UCSD-AML1 (cell line): ENCODE results near the gene COPZ2.
"Not testable (repeated sequence)": the region's sequence is repeated elsewhere in the genome, so short reads cannot be mapped to it uniquely, and the experiment has no call there.

Experiments used
- DNase-seq: peaks from one replicate; lab custom pipeline; 2025; ENCODE audit not compliant: unreplicated experiment; lab: John Stamatoyannopoulos, UW

The COPZ2 gene

DNA sequence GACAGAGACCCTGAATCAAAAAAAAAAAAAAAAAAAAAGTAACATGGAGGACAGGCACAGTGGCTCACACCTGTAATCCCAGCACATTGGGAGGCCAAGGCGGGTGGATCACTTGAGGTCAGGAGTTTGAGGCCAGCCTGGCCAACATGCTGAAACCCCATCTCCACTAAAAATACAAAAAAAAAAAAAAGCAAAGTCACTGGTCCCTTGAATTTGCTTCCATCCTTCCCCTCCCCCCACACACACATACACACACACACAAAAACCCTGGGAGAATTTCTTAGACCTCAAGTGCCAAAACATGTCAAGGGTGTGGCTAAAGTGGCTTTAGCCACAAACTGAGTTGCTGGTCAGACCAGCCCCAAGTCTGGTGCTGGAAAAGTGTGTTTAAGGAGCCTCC, 49.2 kb downstream of the COPZ2 start:
- not testable (repeated sequence) for DNase-seq

GRCh38 chr17:47987240-47987835, 50.3 kb downstream of the COPZ2 start:
- no peak for DNase-seq

- DNase-seq: no peak
Measured at GRCh38 chr17:47986520-47986919, 51.1 kb downstream of the COPZ2 start.

DNA sequence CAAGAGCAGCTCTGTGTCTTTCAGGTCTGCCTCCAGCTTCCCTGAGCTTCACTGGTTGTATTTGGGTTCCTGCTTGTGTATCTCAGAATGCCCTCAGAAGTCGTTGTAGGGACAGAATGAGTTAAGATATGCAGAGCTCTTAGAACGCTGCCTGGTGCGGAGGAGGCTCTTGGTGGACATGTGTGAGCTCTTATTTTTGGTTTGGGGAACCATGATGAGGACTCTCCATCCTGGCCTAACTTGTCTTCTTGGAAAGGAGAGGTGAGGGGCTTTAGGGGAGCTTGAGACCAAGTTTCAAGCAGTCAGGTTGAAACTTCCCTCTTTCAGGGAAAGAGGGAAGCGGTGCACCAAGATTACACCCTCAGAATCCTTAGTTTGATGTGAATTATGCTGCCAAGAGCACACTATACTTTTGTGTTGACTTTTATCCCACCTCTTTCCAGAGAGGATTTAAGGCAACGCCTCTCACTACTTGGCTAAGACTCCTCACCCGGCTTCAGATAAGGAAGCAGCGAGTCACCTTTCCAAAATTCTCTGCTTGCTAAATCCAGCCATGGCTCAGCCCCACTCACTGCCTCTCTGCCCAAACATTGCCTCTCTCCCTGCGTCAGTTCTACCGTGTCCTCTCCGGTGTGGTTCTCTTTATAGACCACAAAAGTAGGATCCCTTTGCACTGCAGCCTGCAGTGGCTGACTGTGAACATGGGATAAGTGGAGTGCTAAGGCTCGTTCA, 53.9 kb downstream of the COPZ2 start:
- no peak for DNase-seq

DNA sequence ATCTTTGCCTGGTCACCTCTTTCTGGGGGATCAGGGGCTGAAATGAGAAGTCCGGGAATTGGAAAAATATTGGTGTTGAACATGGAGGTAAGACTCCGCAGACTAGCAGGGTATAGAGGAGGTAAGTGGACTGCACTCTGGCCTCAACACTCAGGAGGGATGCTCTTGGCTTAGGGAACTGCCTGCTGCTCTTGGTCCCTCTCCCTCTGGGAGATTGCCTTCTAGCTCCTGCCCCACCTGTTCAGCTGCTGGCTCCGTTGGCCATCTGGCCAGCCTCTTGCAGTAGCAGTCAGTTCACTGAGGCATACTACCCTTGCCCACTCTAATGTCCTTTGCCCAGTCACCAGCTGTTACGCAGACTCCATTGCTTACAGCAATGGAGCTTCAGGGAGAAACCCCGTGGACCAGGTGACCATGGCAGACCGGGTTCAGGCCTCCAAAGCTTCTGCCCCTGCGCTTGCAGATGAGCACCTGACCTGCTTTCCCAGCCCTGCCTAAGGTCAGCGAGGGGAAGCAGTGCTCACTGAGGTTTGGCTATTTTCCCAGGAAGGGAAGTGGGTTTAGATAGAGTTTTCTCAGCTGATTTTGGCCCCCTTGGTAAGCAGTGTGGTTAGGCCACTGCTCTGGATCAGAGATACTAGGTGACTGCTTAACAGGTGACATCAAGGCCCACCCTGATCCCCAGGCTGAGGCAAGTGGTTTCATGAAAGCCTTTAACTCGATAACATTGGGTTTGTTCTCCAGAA, 54.8 kb downstream of the COPZ2 start:
- no peak for DNase-seq

DNA sequence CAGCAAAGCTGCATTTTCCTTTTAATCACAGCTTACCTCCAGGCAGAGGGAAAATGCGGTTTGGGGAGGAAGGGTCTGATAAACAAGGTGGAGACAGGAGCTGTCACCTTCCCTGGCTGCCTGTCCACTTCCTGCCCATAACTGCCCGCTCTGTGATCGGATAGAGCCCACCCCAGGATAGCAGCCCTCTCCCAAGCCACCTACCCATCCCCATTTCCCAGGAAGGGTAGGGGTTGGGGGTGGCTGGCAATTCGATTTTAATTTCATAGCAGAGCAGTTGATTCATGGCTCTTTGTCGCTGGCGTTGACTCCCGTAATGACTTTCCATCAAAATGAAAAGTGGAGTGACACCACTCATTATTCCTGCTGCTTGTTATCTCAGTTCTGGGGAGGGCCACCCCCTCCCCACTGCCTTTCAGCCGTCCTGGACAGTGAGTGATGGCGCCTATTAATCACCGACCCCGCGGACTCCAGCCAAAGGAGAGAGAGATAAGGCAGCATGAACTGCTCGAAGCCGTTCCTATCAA, 55.4 kb downstream of the COPZ2 start:
- DNase-seq: no peak

- peak; percentile 66 for DNase-seq
Measured at GRCh38 chr17:47981462-47981861, 56.1 kb downstream of the COPZ2 start.

- DNase-seq: no peak
Measured at GRCh38 chr17:47980541-47980940, 57.1 kb downstream of the COPZ2 start.

DNA sequence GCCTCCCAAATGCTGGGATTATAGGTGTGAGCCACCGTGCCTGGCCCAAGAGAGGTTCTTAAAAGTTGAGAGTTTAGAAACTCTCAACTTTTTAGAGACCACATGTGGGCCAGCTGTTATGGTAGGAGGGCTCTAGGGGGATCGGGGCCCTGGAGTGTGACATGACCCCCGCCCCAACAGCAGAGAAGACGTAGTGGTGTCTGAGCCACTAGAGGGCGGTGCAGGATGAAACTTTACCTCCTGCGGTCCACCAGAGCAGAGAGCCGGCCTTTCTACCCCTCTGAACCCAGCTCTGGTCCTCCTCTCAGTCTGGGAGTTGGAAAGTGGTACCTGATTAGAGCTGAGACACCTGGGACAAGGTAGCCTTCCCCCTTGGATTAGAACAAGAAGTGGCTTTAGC, 59.3 kb downstream of the COPZ2 start:
- DNase-seq: peak; percentile 52
